H1 (cell line): Measurements from ENCODE around the gene CROCC. TPM values are rescaled to one million over a fixed set of nuclear protein-coding genes. Genes with fewer than 3 reads are reported as not detected.

Source experiments
- JUND ChIP-seq: IDR thresholded peaks from 2 replicates; pipeline ENCODE4 v1.6.1; 2011; ENCODE audit warnings: mild to moderate bottlenecking, improper control_type of control experiment, low read length
- KDM5A ChIP-seq: fragments of 200-600 bp; IDR thresholded peaks from 2 replicates; pipeline ENCODE4 v1.7.1; 2012; ENCODE audit warnings: mild to moderate bottlenecking, low read length, inconsistent platforms, mixed read lengths
- NRF1 ChIP-seq: IDR thresholded peaks from 2 replicates; pipeline ENCODE4 v1.6.1; 2011; ENCODE audit warnings: mild to moderate bottlenecking, low read depth, low read length, improper control_type of control experiment
- POLR2AphosphoS5 ChIP-seq: IDR thresholded peaks from 2 replicates; pipeline ENCODE4 v1.6.1; 2011; ENCODE audit warnings: low read depth, low read length
- SP2 ChIP-seq: IDR thresholded peaks from 2 replicates; pipeline ENCODE4 v1.6.1; 2012; ENCODE audit warnings: mild to moderate bottlenecking, low read length, inconsistent platforms
- SP4 ChIP-seq: IDR thresholded peaks from 2 replicates; pipeline ENCODE4 v1.6.1; 2012; ENCODE audit warnings: low read length, inconsistent platforms
- polyA plus RNA-seq, 7 experiments: library from polyadenylated mRNA; depleted of rRNA in 3 of 7; stranded (reverse) in 5 of 7; unstranded in 2 of 7; fragments of >200 nt in 5 of 7; fragments of 200-250 nt in 2 of 7; gene quantifications; 1 replicate in 5 of 7; 2 replicates in 1 of 7; 4 replicates in 1 of 7; pipeline versions ENCODE4 v1.2.1 to v1.2.3, GENCODE V29; 2011 to 2013; ENCODE audit warnings: missing spikeins in 2 of 7, mixed read lengths in 2 of 7
- total RNA-seq: library from RNA; stranded (reverse); fragmentation: NEBNext Ultra II Directional; extraction: Animal tissue kit (Norgen Biotek cat#: 25700); gene quantifications from 2 replicates; pipeline ENCODE4 v1.2.1, GENCODE V29; 2021

CROCC gene
- total and polyA plus RNA-seq, 2 of the 8 experiments (the other 6 are each of a cell fraction or from before 2014, with no cell fraction given) = 12.1 to 39.5 TPM

DNA sequence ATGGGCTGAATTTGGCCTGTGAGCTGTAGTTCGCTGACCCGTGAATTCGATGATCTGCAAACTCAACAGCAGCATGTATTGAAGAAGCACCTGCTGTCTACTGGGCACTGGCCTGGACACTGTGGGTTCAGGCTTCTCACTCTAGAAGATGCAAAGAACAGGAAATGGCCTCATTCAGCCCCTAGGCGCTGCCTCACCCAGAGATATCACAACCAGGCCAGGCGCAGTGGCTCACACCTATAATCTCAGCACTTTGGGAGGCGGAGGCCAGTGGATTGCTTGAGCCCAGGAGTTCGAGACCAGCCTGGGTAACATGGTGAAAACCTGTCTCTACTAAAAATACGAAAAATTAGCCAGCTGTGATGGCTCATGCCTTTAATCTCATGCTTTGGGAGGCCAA is 35.0 kb downstream of the CROCC start (continued):
- TF ChIP-seq KDM5A (no peak), SP4 (no peak), POLR2AphosphoS5 (no peak), NRF1 (no peak), SP2 (no peak), JUND (no peak)
